GM21723 (cell line): ENCODE measurements around the gene TIGD1.

Experiments
- ATAC-seq: cut with Tn5 transposase; IDR thresholded peaks from one replicate; pipeline ENCODE4 v1.9.1; 2021; ENCODE audit warnings: mild to moderate bottlenecking, moderate library complexity; ENCODE audit not compliant: unreplicated experiment

The TIGD1 gene

DNA sequence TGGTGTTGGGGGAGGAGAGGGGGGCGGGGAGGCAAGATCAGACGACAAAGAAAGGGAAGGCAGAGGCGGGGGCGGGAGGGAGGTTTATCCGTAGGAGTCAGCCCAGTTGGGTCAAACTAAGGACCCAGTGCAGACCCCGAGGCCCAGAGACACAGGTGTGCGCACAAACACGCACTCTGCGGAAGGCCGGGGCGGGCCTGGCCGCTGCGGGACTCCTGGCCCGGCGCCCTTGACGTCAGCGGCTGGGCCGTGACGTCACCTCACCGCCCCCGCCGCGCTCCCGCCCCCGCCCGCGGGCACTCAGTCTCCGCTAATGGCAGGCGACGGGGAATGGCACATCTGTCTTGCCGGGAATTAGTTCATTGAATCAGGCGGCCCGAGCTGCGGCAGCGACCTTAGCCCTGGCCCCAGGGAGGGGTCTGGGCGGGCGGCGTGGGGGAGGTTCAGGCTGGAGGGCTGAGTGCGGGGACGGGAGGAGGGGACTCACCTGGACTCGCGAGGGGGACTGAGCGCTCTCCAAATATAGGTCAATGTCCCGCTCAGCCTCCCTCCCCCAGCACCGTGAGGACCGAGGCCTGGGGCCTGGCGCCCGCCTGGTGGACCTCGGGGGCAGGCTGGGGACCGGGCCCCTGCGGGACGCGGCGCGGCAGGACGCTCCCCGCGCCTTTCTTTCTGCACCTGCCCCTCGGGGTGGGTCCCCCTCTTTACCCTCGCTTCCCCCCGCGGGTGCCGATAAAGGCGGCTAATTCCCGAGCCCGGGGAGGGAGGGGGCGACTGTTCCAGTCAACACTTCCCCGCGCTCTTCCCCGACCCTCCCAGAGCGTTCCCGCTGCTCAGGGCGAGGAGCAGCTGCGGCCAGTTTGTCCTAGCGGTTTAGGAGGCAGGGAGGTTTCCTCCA, 47.2 kb downstream of the TIGD1 start:
- no peak for ATAC-seq

DNA sequence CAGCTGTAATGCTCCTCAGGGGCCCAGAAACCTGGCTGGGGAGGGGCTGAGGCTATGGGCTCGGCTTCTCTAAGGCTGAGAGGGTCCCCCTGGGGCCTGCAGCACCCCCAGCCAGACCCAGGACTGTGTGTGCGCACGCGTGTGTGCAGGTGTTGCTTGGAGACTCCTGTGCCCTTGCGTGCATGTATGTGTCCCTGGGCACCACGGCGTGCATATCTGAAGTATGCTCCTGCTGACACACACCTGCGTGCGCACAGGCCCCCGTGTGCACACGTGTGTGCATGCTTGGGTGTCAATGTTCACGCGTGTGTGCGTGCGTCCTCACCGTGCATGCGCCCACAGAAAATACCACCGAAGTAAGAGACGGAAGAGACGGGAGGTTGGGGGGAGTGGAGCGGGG, 47.8 kb downstream of the TIGD1 start:
- no peak for ATAC-seq

- no peak for ATAC-seq
These were observed 48.5 kb downstream of the TIGD1 start for GRCh38 chr2:232501794-232502390.

- ATAC-seq, result no peak
These were observed 49.0 kb downstream of the TIGD1 start for GRCh38 chr2:232501331-232501771.

GRCh38 chr2:232498452-232498851, 51.9 kb downstream of the TIGD1 start:
- no peak for ATAC-seq
